Femur (tissue), 1 donor: ENCODE measurements around the gene PPP1R3G.

Experiments used
- DNase-seq: peaks from one replicate; pipeline ENCODE4 v3.0.0-alpha.2; 2017

The PPP1R3G gene

DNA sequence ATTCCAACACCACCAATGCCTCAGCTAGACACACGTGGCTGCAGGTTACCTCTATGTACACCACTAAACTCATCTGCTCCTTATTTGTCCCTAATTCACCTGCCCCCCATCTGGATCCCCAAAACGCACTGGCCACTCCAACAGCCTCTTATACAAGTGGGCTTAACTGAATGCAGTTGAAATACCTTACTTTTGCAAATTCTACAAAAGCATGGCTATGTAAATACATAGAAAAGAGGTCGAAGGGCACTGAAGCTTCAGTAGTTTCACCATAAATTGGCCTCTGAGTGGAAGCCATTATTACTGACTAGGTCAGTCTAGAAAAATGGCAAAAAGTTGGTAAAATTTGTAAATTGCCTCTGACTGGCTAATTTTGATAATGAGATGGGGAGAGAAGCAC, 11.1 kb upstream of the PPP1R3G start:
- DNase-seq, result no peak

DNA sequence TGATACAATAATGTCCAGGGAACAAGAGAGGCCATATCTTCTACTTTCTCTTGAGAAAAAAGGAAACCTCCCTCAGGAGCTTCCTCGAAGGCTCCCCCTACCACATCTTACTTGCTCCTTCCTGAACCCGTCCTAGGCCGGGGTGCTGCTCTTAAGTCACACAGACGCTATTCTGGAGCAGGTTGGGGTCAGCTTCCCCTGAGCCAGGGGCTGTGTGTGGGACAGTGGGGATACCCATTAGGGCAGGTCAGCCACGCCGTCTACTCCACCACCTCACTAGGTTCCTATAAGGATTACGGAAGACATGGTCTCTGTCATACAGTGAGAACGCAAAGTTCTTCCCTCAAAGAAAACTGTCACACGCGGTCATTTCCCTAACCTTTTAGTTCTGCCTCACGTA, 8.2 kb upstream of the PPP1R3G start:
- no peak for DNase-seq

DNA sequence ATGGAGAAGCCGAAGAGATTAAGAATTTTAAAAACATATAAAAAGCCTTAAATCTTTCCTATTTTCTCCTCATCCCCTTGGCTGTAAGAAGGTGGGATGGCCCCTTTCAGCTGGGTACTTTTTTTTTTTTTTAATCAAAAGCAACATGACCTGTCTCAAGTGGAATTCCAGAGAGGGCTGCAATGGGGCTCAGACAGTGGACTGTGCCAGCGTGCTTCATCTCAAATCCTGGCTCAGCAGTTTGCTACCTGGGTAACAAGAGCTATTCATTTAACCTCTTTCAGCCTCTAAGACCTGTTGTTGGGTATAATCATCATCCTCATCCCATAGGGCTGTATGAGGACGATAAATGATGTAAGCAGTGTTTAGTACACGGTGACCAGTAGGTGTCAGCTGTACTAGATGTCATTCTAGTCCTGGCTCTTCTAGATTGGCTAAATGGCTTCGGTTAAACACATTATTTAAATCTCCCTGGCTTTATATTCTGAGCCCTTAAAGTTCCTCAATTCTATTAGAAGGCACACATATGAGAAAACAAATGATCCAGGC, 6.9 kb upstream of the PPP1R3G start:
- DNase-seq, result no peak

DNA sequence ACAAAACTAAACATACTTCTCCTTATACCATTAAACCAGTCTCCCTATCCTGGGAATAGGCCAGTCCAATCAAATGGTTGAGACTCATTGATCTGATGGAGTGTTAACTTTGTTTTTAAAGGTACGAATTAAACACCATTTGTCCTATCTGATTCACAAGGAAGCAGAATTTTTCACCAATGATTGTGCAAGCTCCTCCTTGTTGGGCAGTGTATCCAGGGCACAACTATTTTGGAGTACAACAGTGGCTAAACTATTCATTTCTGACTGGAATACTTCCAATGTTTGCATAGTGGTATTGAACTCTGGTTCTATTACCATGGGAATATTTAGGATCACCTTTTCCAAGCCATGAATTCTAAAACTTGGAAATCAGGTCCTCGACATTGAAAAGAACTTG, 5.4 kb upstream of the PPP1R3G start:
- DNase-seq, result no peak

DNA sequence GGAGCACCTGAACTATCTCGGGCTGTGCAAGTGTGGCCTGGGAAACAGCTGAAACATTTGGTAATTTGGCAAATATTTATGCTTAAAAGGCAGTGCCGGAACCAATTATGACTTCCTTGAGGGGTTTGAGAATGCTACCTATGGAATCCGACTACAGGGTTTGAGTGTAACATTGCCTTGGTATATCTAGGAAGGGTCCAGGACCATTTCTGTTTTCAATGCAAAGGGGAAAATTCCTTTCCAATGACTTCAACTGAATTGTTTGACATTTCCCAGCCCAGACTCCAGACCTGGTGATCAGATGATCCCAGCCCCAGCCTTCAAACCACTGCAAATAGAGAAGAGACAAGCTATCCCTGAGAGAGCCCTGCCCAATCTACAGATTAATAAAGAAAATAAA, 4.6 kb upstream of the PPP1R3G start:
- no peak for DNase-seq

DNA sequence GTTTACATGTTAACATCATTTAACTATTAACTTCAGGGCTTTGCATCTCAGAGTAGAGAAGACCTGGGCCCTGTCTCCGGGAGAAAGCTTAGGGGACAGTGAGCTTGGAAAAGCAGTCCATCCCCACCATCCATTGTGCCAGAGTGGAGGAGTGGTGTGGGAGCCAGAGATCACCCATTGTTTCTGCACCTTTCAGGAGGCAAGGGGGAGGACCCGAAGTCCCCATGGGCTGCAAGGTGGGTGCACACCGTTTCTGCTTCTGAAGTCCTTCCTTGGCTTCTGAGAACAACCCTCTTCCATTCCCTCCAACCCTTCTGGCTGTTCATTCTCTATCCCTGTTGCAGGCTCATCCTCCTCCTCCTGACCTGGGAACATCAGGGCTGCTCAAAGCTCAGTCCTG, 4.0 kb upstream of the PPP1R3G start:
- DNase-seq, result no peak

DNA sequence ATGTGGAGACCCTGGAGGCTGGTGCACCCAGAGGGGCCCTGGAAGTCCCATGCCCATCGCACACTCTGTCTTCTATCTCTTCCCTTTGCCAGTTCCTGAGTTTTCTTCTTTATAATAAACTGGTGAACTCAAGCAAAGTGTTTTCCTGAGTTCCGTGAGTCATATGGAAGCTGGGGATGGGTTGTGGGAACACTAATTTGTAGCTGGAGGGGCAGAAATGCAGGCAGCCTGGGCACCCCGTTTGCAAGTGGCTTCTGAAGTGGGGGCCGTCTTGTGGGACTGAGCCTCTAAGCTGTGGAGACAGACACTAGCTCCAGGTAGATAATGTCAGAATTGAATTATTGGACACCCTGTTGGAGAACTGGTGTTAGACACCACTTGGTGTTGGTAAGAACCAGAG, 3.2 kb upstream of the PPP1R3G start:
- DNase-seq, result no peak

DNA sequence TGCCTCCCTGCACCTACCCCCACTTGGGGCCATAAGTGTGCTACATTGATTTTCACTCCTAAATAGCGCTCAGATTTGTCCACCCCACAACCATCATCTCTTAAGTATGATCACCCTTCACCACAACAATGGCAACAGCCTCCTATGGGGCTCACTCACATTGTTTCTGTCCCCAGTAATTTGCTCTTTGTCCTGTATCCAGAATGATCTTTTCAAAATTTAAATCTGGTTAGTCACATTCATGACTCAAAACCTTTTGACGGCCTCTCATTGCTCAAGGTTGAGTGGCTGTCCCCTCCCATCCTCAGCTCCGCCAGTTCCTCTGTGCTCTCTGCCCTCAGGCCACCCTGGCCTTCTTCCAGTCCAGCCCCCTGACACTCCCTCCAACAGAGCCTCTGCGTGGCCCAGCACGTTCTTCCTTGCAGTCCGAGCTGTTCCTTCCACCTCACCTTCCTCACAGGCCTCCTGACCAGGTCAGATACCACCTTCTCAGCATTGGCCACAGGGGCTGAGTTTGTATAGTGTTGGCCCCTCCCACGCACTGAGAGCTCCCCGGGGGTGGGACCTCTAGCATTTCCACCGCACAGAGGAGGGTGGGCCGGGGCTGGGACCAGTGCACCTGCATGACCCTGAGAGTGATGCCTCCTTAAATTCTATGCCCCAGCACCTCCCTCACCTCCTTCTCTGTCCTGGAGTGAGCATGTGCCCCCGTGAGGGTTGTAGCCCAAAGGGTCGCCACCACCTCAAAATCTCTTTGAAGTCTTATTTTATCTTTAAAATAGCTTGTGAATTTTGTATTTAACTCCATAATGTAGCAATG, 2.4 kb upstream of the PPP1R3G start:
- no peak for DNase-seq

DNA sequence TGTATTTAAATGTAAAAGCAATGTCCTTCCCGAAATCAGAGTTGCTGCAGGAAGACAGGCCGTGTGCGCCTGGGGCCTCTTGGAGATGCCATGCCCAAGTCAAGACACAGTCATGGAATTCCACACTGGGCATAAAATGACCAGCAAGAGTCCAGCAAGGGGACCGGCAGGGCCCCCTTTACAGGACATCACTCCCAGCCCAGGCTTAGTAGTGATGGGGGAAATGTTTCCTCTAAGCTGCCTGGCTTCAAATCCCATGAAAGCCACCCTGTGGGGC, 1.9 kb upstream of the PPP1R3G start:
- no peak for DNase-seq

DNA sequence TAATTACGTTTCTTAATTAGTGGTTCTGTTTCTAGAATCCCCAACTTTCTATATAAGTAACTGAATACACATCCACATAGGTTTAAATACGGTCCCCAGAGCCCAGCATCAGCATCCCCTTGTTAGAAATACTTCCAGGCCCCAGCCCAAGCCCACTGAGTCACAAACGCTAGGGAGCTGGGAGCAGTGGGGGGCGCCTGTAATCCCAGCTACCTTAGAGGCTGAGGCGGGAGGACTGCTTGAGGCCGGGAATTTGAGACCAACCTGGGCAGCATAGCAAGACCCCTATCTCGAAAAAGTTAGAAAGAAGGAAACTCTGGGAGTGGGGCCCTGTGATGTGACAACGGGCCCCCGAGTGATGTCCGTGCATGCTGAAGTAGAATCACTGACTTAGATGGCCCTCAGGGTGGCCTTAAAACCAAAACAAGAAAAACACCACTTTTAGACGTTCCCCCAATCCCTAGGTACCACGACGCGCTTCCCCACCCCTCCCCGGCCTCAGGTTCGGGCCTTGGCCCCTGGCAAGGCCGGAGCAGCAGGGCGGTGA, 1.3 kb upstream of the PPP1R3G start:
- no peak for DNase-seq

DNA sequence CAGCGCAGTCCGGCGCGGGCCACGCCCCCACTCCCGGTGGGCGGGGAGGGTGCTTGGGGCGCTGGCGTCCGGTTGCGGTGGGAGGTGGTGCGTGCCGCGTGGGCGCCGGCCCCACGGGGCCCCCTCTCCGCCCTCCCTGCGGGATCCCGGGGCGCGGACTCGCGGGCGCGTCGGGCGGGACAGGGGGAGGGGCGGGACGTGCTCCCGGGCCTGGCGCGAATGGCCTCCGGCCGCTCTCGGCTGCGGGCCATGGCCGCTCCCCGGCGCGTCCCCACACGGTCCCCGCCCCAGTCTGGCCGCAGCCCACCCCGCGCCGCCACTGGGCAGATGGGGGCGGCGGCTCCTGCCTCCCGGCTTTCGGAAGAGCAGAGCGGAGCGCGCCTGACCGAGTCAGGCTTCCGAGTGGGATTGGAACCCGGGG, 771 bp upstream of the PPP1R3G start:
- no peak for DNase-seq

DNA sequence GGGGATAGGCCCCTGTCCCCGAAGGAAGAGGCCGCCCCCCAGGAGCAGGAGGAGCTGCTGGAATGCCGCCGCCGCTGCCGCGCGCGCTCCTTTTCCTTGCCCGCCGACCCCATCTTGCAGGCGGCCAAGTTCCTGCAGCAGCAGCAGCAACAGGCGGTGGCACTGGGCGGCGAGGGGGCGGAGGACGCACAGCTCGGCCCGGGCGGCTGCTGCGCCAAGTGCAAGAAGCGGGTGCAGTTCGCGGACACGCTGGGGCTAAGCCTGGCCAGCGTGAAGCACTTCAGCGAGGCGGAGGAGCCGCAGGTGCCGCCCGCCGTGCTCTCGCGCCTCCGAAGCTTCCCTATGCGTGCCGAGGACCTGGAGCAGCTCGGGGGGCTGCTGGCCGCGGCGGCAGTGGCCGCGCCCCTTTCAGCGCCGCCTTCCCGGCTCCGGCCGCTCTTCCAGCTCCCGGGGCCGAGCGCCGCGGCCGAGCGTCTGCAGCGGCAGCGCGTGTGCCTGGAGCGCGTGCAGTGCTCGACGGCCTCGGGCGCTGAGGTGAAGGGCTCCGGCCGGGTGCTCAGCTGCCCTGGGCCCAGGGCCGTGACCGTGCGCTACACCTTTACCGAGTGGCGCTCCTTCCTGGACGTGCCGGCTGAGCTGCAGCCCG, 630 bp downstream of the PPP1R3G start:
- peak; percentile 73 for DNase-seq

DNA sequence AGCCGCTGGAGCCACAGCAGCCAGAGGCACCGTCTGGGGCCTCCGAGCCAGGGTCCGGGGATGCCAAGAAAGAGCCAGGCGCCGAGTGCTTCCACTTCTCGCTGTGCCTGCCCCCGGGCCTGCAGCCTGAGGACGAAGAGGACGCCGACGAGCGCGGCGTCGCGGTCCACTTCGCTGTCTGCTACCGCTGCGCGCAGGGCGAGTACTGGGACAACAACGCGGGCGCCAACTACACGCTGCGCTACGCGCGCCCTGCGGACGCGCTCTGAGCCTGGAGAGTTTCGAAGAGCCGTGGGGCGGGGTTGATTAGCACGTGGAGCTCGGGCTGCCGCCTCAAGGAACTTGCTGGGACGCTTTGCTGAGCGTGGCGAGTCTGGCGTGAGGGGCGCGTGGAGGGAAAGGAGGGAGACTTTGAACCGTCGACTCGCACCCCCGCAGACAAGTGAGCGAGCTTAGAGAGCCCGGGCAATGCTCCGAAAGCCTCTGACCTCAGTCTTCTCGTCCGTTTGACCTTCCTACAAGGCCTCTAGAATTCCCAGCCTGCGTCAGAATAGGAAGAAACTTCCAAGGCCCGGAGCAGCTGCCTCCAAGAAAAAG, 1.3 kb downstream of the PPP1R3G start:
- DNase-seq, result no peak

DNA sequence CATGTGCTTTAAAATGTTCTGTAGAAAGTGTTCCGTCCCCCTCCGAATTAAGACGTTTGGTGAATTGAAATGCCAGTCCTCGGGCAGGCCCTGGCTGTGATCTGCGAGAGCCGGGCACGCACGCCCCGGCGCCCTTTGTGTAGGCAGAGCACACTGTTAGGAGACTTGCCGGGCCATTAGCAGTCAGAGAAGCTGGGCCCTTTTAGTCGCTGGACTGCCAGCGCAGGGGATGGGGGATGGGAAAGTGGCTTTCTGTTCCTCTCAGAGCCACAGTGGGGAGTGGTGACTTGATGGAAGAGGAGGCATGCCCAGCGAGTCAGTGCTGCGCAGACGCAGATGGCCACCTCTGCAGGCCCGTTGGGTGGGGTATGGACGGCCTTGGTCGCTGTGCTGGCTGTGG, 2.2 kb downstream of the PPP1R3G start:
- DNase-seq, result peak; percentile 55

DNA sequence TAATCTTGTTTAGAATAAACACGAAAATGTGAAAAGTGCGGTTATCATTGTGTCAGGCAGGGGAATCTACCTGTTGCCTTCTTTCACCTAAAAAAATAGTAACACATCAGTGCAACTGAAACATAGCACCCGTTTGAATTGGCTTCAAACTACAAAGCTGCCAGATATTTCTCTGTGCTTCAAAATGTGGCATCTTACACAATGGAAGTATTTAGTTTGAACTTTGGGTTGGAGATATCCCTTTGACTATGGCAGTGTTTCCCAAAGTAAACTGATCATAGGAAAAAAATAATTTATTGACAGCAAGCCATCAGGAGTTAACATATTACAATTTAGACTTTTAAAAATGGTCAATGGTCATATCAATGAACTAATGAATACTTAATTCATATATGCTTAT, 3.6 kb downstream of the PPP1R3G start:
- no peak for DNase-seq

DNA sequence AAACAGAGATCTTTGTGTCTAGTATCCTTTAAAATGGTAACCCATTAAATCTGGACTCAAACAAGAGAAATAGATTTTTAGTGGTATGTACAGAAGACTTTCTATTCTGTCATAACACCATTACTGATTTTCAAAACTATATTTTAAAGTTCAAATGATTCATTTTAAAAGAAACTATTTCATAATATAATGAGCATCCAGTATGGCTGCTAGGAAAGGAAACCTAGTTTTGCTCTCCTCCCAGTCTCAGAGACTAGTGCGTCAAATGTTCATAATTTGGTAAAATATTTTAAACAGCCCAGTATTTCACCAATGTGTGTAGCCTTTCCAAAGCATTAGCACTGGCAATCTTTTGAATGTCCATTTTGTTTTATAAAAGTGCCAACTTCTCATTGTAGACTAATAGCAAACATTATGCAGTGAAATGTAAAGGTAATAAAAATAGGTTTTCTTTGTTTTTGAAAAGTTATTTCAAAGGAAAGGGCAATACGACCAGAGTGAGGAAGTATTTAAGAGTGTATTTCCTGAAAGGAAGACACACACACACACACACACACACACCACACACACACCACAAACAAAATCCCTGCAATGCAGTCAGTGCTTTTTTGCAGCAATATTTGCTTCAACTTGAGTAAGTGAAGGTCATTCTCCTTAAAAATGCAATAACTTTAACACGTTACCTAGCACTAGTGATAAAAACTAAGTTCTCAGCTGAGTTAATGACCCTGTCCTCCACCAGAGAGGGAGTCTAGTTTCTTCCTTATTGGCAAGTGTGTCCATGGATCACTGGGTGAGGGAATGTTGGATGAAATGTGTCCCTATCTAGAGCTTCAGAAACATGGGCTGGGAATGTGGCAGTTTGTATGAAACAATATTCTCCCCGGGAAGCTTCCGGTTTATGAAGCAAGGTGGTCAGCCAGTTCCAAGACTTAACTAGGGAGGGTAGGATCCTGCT, 4.6 kb downstream of the PPP1R3G start:
- no peak for DNase-seq

DNA sequence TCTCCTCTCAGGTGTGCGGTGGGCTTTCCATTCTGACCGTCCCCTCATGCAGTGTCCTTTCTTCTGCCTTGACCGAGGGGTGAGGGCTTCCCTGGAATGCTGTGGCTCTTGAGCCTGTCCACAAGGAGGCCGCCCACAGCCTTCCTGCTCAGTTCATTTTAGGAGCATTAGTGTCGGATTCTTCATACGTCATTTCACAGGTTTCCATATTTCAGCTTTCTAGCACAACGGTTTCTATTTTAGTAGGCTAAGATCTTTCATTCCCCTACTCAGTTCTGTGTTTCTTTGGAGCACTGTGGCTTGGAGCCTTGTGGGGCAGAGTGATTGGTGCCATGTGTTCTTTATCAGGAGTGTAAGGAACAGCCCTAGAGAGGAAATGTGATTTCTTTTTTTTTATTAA, 5.5 kb downstream of the PPP1R3G start:
- DNase-seq, result no peak

DNA sequence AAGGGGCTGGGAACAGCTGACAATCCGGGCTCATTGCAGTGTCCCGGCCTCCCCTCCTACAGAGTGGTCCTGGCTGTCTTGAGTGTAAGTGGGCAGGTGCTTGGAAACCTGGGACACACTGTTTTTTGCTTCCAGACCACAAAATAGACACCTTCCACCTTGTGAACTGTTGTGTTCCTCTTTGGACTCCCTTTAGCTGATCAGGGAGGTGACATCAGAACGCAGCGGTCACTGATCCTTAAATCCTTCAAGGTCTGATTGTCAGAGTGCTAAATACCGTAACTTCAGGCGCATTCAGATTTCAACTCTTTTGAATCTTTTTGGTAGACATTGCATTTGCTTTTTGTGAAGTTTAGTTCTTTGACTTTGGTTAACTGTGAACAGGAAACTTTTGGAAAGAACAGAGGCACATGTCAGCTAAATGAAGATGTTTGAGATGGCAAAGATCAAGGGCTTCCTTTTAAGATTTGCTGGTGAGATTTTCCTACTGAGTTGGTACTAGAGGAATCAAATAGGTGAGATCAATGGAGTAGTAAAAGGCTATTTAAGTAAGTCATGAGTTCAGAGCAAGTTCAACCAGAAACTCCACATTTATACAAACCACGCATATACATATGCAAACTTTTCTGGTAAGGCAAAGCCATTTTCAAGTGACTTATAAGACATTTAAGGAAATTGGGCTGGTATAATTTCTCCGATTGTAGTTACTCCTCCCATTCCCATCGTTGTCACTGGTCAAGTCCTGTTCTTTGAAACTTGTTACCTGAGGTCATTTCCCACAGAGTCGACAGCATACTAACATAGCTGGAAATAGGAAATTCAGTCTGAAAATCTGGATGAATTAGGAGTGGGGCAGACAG, 6.3 kb downstream of the PPP1R3G start:
- DNase-seq, result no peak

DNA sequence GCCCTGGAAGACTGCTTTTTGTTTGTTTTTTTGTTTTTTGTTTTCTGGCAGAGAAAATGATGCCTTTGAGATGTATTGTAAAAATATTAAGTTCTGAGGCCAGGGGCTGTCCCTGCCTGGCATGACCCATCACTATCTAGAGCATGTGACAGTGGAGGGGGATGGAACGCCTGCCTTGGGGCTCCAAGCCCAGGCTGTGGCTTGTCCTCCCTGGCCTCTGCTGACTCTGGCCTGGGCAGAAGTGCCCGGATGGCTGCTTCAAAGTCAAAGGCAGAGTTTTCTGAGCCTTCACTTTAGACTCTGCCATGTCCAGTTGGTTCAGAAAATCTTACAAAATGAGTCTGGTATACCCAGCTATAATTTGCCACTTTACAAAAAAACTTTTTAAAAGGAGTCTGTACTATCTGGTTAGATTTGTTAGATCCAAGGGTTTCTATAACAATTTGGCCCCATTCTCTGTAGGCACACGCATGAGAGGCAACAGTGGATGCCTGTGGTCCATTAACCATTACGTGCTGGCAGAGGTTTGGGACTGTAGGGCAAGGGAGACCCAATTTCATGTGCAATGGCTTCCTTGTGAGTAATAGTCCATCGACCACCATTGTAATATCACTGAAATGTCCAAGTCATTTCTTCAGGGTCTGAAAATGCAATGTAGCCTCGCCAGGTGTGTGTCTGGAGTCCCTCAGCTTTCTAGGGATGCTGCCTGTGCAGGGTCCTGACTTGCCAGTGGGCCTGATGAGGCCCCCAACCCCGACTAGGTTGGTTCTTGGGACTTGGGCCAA, 8.3 kb downstream of the PPP1R3G start:
- DNase-seq, result no peak

DNA sequence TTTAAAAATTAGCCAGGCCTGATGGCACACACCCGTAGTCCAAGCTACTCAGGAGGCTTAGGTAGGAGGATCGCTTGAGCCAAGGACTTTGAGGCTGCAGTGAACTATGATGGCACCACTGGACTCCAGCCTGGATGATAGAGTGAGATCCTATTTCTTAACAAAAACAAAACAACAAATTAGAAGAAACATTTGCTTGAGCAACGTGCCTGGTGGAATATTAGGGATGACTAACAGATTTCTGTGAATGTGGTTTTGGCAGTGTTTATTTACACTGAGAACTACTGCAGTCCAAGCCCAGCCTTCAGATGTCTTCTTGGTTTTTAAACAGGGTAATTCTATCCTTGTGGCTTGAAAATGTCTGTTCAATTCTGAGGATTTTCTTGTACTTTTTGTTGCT, 9.2 kb downstream of the PPP1R3G start:
- DNase-seq, result no peak

DNA sequence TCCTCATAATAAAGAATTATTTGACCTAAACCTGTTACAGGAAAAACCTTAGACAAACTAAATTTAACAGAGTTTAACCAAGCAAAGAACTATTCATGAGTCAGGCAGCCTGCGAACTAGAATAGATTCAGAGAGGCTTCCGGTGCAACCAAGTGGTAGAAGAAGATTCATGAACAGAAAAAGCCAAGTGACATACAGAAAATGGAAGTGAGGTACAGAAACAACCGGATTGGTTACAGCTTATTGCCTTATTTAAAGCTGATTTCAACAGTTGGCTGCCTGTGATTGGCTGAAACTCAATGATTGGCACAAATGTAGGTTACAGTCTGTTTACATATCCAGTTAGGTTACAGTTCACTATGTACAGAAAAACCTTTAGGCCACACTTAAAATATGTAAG, 10.1 kb downstream of the PPP1R3G start:
- DNase-seq, result no peak
